GM12878 (cell line): Measurements from ENCODE around the gene CD2. TPM values are rescaled to one million over a fixed set of nuclear protein-coding genes. Genes with fewer than 3 reads are reported as not detected.

Source experiments
- ATAC-seq: fragments of 200-7000 bp; cut with Tn5 transposase; 3 replicates; pipeline ENCODE4 v1.9.1; 2020; ENCODE audit warnings: mild to moderate bottlenecking, moderate library complexity
- BruUV-seq: library from RNA; stranded (reverse); fragments of 400-500 nt; replicated peaks from 2 replicates; lab custom pipeline; 2021; lab: Mats Ljungman, UMichigan
- CTCF ChIA-PET: fragments of 300-600 bp; sonication (Branson Sonifier 250); formaldehyde crosslinking; extraction: SDS; loops from one replicate; lab custom pipeline; 2021; ENCODE audit warnings: inconsistent platforms; lab: Yijun Ruan, JAX
- POLR2A ChIA-PET: fragments of 350-600 bp; formaldehyde crosslinking; extraction: SDS; loops from one replicate; lab custom pipeline; 2021; ENCODE audit warnings: inconsistent platforms; lab: Charles Lee
- RAD21 ChIA-PET: fragments of 300-600 bp; sonication (Branson Sonifier 250); formaldehyde crosslinking; loops from one replicate; lab custom pipeline; 2023; ENCODE audit warnings: antibody characterized with exemption; ENCODE audit not compliant: unreplicated experiment; lab: Charles Lee
- SMC1A ChIA-PET: fragments of 300-600 bp; sonication (Branson Sonifier 250); formaldehyde crosslinking; loops from one replicate; lab custom pipeline; 2023; ENCODE audit not compliant: unreplicated experiment, uncharacterized antibody; lab: Charles Lee
- DNase-seq: peaks from one replicate; pipeline ENCODE4 v3.0.0-alpha.2; 2011; ENCODE audit warnings: low read depth, low spot score
- FAIRE-seq: peaks from 3 replicates; lab custom pipeline; 2011; peaks lifted over from hg19 to GRCh38; lab: Jason Lieb, UNC
- H2AFZ ChIP-seq: 2 replicates; pipeline ENCODE4 v1.6.0; 2011; ENCODE audit warnings: low read depth, low read length, control low read depth; ENCODE audit not compliant: control insufficient read depth
- H3K27ac ChIP-seq: 2 replicates; pipeline ENCODE4 v1.5.1; 2011; ENCODE audit warnings: control low read depth; ENCODE audit not compliant: control insufficient read depth, insufficient read depth
- H3K27me3 ChIP-seq, 2 experiments: replicated peaks in 1 of 2; 2 replicates each; pipeline versions ENCODE4 v1.6.0 to v1.6.1; 2011; ENCODE audit warnings: low read length in 1 of 2; ENCODE audit not compliant: control insufficient read depth in 2 of 2, insufficient read depth in 2 of 2
- H3K36me3 ChIP-seq, 2 experiments: 2 replicates each; pipeline ENCODE4 v1.5.1; 2011; ENCODE audit warnings: low read length in 1 of 2; ENCODE audit not compliant: control insufficient read depth in 2 of 2, insufficient read depth in 2 of 2
- H3K4me1 ChIP-seq: 2 replicates; pipeline ENCODE4 v1.6.1; 2011; ENCODE audit warnings: mild to moderate bottlenecking, low read length, moderate library complexity, mixed read lengths; ENCODE audit not compliant: control insufficient read depth, insufficient read depth
- H3K4me2 ChIP-seq: 2 replicates; pipeline ENCODE4 v1.6.0; 2011; ENCODE audit warnings: control low read depth; ENCODE audit not compliant: control insufficient read depth, insufficient read depth
- H3K4me3 ChIP-seq: fragments of 200-600 bp; sonication (generic); 2 replicates; pipeline ENCODE4 v1.5.1; 2016
- H3K79me2 ChIP-seq: 2 replicates; pipeline ENCODE4 v1.6.0; 2011; ENCODE audit warnings: low read length; ENCODE audit not compliant: control insufficient read depth, insufficient read depth
- H3K9ac ChIP-seq: 2 replicates; pipeline ENCODE4 v1.8.0; 2011; ENCODE audit warnings: low read length, control low read depth, mixed read lengths; ENCODE audit not compliant: control insufficient read depth, insufficient read depth
- H3K9me3 ChIP-seq: replicated peaks from 3 replicates; pipeline ENCODE4 v1.5.1; 2011; ENCODE audit warnings: mild to moderate bottlenecking, low read length; ENCODE audit not compliant: control insufficient read depth, insufficient read depth
- H4K20me1 ChIP-seq: 2 replicates; pipeline ENCODE4 v1.6.0; 2011; ENCODE audit not compliant: control insufficient read depth, insufficient read depth
- EED ChIP-seq: sonication (generic); IDR thresholded peaks from 2 replicates; pipeline ENCODE4 v1.6.1; 2016; ENCODE audit warnings: antibody characterized with exemption, low read depth
- FOS ChIP-seq: IDR thresholded peaks from 3 replicates; pipeline ENCODE4 v1.6.1; 2011; ENCODE audit warnings: borderline replicate concordance; ENCODE audit not compliant: insufficient read length; ENCODE audit errors: extremely low read depth
- RELA ChIP-seq: fragments of 450-650 bp; IDR thresholded peaks from 2 replicates; pipeline ENCODE4 v1.8.0; 2014; ENCODE audit warnings: borderline replicate concordance; ENCODE audit not compliant: partially characterized antibody
- ZBED1 ChIP-seq: IDR thresholded peaks from 2 replicates; pipeline ENCODE4 v1.6.1; 2016; ENCODE audit warnings: borderline replicate concordance
- ZBTB11 ChIP-seq: fragments of 450-650 bp; formaldehyde crosslinking; IDR thresholded peaks from 2 replicates; pipeline ENCODE4 v1.5.0; 2022; ENCODE audit warnings: mild to moderate bottlenecking, missing genetic modification characterization
- ZNF622 ChIP-seq: fragments of 450-650 bp; IDR thresholded peaks from 2 replicates; pipeline ENCODE4 v1.6.1; 2017; ENCODE audit warnings: mild to moderate bottlenecking, inconsistent platforms
- WGBS: methylation state at CpG from one replicate; pipeline ENCODE4 v1.1.6; 2016; ENCODE audit warnings: low lambda C conversion rate; ENCODE audit not compliant: insufficient replicate concordance, insufficient coverage; ENCODE audit errors: missing lambda C conversion rate; 5-methylcytosine and 5-hydroxymethylcytosine counted together
- in situ Hi-C: fragments of 300-500 bp; cut with MboI; formaldehyde crosslinking; loops from 9 replicates; pipeline ENCODE4 v1.14.3; 2018; ENCODE audit warnings: mixed read lengths
- intact Hi-C: fragments of 100-400 bp; cut with micrococcal nuclease; formaldehyde crosslinking; loops from one replicate; pipeline ENCODE4 v1.14.2; 2022; ENCODE audit not compliant: unreplicated experiment
- polyA plus RNA-seq, 11 experiments: library from polyadenylated mRNA; depleted of rRNA in 4 of 11; unstranded in 6 of 11; stranded (reverse) in 5 of 11; fragments of >200 nt; fragmentation: Nextera tagmentation in 4 of 11; fragmentation: Illumina TruSeq in 1 of 11; extraction: Ambion mirVana in 4 of 11; extraction: Trizol in 1 of 11; gene quantifications; 1 replicate in 1 of 11; 2 replicates in 10 of 11; pipeline versions ENCODE4 v1.2.1 to v1.2.3, GENCODE V29; 2011 to 2016; ENCODE audit warnings: inconsistent platforms in 2 of 11, missing spikeins in 2 of 11, low read depth in 1 of 11
- total RNA-seq, 4 experiments: library from RNA; depleted of rRNA in 3 of 4; stranded (reverse); fragments of >200 nt in 3 of 4; fragmentation: Illumina TruSeq in 1 of 4; extraction: Trizol in 1 of 4; gene quantifications; 2 replicates each; pipeline versions ENCODE4 v1.2.1 to v1.2.3, GENCODE V29; 2013 to 2021
- TF ChIP-seq, protein P1 (sequence below): fragments of 450-650 bp; IDR thresholded peaks from 2 replicates; pipeline ENCODE4 v1.6.1; 2017; ENCODE audit warnings: mild to moderate bottlenecking

CD2 gene
- total and polyA plus RNA-seq, 10 of the 15 experiments (the other 5 are each of a cell fraction or from before 2014, with no cell fraction given): 0.15 to 4.3 (median 2.8) TPM

- no peak for TF ChIP-seq ZBTB11 (CRISPR knock-in tag)
- TF ChIP-seq ZBED1: no peak
- no peak for TF ChIP-seq RELA
Observed at GRCh38 chr1:116748272-116748671, 6.0 kb upstream of the CD2 start (continued).

DNA sequence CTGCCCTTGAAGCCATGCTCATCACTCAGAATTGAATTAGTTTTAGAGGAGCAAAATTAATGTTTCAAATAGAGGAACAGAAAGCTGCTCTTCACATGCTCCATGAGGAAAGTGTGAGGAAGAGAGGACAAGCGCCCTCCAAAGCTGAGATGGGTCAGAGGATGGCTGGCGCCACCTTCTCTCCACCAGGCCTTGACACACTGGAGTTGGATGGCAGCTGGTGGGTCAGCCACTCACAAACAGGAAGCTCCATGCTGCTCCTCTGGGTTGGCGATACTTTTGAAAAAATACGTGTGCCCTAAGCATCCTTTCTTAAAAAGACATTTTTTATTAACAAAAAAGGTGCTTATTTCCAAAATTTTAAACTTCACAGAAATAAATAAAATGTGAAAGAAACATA is 3.1 kb upstream of the CD2 start:
- Histone ChIP-seq H3K4me1 (no peaks in the 10 kb centered on the region), H3K79me2 (no peaks in the 10 kb centered on the region), H3K27ac (no peak overlapping the region), H3K9me3 (peaks cover 18% of the 10 kb centered on the region; the same call in 2 of the 3 replicates), H3K4me3 (no peak overlapping the region), H3K9ac (no peak overlapping the region), H3K36me3 (no peaks in the 10 kb centered on the region), H3K4me2 (no peak overlapping the region), H4K20me1 (no peaks in the 10 kb centered on the region), H3K27me3 (no peaks in the 10 kb centered on the region), H2AFZ (no peak overlapping the region)
- SMC1A ChIA-PET: interaction anchor here (0.9 to 3.0 kb wide), 8 partner anchors 8 to 65 kb away, joined by 3 to 14 read pairs (median 6); no protein-coding TSS in a partner anchor
- TF ChIP-seq FOS (no peak), ZNF622 (no peak), EED (0 out of 2 replicates have a peak, but pooled peaks have one; percentile 27)
- TF ChIP-seq, protein P1, sequence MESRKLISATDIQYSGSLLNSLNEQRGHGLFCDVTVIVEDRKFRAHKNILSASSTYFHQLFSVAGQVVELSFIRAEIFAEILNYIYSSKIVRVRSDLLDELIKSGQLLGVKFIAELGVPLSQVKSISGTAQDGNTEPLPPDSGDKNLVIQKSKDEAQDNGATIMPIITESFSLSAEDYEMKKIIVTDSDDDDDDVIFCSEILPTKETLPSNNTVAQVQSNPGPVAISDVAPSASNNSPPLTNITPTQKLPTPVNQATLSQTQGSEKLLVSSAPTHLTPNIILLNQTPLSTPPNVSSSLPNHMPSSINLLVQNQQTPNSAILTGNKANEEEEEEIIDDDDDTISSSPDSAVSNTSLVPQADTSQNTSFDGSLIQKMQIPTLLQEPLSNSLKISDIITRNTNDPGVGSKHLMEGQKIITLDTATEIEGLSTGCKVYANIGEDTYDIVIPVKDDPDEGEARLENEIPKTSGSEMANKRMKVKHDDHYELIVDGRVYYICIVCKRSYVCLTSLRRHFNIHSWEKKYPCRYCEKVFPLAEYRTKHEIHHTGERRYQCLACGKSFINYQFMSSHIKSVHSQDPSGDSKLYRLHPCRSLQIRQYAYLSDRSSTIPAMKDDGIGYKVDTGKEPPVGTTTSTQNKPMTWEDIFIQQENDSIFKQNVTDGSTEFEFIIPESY: peak; percentile 29; the same call in 1 of the 2 replicates
- POLR2A ChIA-PET: interaction anchor here (0.8 to 1.5 kb wide), 2 partner anchors 22 to 66 kb away, joined by 3 to 5 read pairs; no protein-coding TSS in a partner anchor
- no peak for FAIRE-seq
- RAD21 ChIA-PET: interaction anchor here (1.5 to 1.9 kb wide), 3 partner anchors 12 to 177 kb away, joined by 4 to 9 read pairs (median 5); no protein-coding TSS in a partner anchor
- CTCF ChIA-PET: interaction anchor here (0.8 to 1.6 kb wide), 2 partner anchors 13 kb away, joined by 5 to 8 read pairs; no protein-coding TSS in a partner anchor
- no TSS peak for BruUV-seq
- no peak for DNase-seq
- intact Hi-C loops: no loop called here
- no peak for ATAC-seq
- in situ Hi-C loops: no loop called here
- WGBS: 38% methylated on average over 4 of the region's 4 CpGs
